ENCODE data around the gene LMNA.

DNA sequence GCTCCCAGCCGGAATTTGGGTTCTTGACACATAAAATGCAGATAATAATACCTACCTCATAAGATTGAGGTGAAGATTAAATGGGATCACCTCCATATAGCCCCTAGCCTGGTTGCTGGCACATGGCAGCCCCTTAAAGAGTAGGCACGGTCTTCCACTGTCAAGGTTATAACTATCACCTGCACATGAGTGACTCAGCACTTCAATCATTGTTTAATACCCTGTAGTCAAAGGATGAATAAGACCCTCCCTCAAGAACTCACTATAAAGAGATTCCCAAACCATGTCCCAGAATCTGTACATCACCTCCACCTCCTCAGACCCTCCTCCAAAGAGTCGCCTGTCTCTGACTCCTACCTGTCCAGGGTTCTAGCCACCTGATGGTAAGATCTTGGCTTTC lies 6.5 kb upstream of the LMNA start:
- TF ChIP-seq, protein P1, sequence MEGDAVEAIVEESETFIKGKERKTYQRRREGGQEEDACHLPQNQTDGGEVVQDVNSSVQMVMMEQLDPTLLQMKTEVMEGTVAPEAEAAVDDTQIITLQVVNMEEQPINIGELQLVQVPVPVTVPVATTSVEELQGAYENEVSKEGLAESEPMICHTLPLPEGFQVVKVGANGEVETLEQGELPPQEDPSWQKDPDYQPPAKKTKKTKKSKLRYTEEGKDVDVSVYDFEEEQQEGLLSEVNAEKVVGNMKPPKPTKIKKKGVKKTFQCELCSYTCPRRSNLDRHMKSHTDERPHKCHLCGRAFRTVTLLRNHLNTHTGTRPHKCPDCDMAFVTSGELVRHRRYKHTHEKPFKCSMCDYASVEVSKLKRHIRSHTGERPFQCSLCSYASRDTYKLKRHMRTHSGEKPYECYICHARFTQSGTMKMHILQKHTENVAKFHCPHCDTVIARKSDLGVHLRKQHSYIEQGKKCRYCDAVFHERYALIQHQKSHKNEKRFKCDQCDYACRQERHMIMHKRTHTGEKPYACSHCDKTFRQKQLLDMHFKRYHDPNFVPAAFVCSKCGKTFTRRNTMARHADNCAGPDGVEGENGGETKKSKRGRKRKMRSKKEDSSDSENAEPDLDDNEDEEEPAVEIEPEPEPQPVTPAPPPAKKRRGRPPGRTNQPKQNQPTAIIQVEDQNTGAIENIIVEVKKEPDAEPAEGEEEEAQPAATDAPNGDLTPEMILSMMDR (IDR thresholded peaks at IDR 0.05), result no peak
- TF ChIP-seq POLR2AphosphoS5 (IDR thresholded peaks at IDR 0.05), result no peak

Data from sigmoid colon (tissue), 4 donors.